HEK293T (cell line): ENCODE results near the gene DFFA.

Experiments
- BHLHE40 ChIP-seq: fragments of 450-650 bp; IDR thresholded peaks from 2 replicates; pipeline ENCODE4 v1.6.1; 2016; ENCODE audit warnings: mild to moderate bottlenecking, moderate library complexity, borderline replicate concordance
- NFRKB ChIP-seq: fragments of 450-650 bp; IDR thresholded peaks from 2 replicates; pipeline ENCODE4 v1.6.1; 2016; ENCODE audit warnings: mild to moderate bottlenecking, moderate library complexity
- SP1 ChIP-seq: fragments of 450-650 bp; IDR thresholded peaks from 2 replicates; pipeline ENCODE4 v1.6.1; 2017

DNA sequence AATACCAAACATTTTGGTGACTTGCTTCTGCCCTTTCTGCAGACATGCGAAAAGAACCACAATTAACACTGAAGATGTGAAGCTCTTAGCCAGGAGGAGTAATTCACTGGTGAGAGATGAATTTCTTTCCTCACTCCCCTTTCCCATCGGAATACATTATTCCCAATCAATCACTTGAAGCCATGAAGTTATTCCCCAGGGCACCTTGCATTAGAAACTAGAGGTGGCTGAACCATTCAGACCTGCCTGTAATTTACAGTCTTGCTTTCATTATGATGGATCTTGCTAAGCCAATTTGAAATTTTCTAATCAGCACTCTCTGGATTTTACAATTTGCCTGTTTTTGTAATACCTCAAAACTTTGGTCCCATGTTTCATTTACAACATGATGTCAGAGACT, 32.0 kb downstream of the DFFA start:
- TF ChIP-seq SP1, result no peak
- no peak for TF ChIP-seq NFRKB
- TF ChIP-seq BHLHE40, result no peak
